ENCODE data around the gene RAB6B.

Gene RAB6B

DNA sequence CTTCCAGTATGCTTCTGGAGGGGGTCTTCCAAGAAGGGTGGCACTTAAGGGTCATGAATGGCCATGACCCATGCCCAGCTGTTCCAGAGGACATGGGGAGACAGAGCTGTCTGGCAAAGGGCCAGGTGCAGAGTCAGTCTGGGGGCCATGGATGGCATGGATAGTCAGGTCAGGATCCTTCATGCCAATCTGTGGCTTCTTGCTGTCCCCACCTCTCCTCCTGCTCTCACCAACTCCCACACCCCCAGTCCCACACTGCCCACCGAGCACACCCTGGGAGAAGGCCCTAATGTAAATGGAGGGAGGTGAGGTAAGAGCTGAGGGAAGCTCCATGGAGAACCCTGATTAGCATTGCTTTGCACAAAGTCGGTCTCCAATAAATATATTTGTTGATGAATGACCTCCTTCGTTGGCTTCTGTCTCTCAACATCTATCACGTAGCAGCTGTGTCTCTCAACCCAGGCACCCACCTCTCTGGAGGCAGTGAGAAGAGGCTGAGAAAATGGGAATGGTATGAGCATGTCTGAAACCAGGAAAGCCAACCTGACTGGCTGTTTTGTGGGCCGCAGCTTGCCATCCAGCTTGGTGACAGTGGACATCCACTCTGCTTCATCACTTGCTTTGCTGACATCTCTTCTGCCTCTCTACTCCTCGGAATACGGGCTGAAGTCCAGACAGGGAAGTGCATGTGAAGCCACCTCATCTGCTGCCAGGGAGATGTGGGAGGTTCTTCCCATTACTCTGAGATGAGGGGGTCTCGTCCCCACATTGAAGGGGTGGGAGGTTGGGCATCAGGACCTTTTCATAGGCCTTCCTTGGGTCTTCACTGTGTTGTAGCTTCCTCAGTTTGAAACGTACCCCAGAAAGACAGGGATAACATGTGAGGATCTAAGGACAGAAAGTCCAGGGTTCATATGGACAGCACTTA, 37.7 kb upstream of the RAB6B start:
- in situ Hi-C loops (cut with MboI; ENCODE audit: low sequenced_read_pairs) = loop anchor here (10.0 to 25.0 kb wide), 3 partner anchors 121 to 554 kb away; partner anchors contain the start of genes ANAPC13 and CEP63

DNA sequence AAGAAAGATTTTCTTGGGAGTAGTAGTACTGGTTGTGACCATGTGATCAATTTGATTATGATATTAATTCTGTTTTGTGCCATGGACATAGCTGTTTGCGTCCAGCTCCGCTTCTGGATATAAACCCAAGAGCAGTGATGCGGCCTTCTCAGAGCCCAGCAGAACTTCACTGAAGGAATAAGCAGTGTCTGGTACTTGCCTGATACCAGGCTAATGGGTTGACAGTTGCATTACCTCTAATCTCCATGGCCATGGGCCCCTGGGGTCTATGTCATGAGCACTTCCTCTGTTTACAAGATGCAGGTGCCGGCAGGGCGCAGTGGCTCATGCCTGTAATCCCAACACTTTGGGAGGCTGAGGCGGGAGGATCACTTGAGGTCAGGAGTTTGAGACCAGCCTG, 36.3 kb upstream of the RAB6B start:
- in situ Hi-C loops (cut with MboI; ENCODE audit: low sequenced_read_pairs) = loop anchor here (10.0 to 25.0 kb wide), 3 partner anchors 123 to 555 kb away; partner anchors contain the start of genes ANAPC13 and CEP63

DNA sequence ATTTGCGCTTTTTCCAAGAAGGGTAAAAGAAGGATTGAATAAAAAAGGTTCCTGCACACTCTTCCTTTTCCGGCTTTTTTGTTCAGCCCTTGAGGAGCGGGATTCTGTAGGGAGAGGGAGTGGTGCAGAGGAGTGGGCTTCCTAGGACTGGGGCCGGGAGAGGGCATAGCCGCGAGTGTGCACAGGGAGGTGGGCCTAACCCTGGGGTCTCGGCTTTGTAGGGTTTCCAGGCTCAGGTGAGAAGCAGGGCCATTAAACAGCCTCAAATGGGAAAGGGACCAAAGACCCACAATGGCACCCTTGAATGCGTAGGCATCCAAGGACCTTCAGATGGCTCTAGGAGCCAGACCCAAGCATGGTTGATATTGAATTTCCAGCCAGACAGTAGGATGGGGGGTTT, 35.4 kb upstream of the RAB6B start:
- in situ Hi-C loops (cut with MboI; ENCODE audit: low sequenced_read_pairs) = loop anchor here (10.0 to 25.0 kb wide), 3 partner anchors 124 to 556 kb away; partner anchors contain the start of genes ANAPC13 and CEP63

DNA sequence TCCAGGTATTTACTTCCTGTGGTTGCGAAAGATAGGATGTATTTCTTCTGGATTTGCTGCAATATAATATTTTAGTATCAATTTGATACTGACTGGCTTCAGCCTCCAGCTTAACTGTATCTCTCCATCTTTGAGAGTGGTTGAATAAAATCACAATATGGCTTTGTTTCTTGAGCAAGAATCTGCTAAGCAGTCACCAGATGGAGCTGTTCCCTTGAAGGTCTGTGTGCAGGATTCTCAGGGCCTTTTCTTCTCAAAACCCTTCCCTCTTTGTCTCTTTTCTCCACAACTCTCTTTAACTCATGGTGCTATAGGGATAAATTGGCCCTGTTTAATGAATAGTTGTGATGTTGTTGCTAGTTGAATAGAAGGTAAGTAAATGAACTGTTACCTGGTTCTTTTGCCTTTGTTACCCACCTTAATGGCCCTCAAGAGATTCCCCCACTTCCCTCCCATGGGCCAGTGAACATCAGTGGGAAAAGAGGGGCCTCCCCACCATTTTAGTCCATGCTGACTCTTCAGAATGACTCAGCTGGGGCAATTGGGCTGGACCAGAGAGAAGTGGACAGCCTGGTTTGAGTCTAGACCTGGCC, 34.8 kb upstream of the RAB6B start:
- in situ Hi-C loops (cut with MboI; ENCODE audit: low sequenced_read_pairs) = loop anchor here (10.0 to 25.0 kb wide), 3 partner anchors 124 to 557 kb away; partner anchors contain the start of genes ANAPC13 and CEP63

DNA sequence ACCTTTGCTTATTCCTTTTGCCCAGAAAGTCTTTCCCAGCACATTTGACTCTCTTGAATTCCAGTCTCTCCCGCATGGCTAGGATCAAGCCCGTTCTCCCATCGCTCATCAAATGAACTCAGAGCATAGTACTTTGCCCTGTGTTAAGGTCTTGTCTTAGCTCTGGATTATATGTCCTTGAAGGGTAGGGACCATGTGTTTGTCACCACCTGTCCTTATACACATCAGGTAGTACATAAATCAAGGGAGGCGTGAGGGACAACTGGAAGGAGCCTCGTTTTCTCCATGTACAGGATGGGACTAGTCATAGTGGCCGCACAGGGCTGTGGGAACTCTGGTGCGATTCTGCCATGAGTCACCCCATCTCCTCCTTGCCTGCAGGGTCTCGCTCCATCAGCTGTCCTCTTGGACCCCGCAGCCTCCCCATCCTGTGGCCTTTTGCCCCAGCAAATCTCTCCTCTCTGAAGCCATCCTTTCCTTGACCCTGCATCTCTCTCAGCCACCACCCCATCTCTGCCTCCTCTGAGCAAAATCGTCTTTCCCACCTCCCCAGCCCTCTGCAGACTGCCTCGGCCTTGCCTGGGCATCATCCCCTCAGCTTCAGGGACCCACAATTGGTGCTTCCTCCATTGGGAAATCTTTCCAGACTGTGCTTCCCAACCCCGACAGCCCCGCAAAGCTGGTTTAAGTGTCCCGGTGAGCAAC, 33.4 kb upstream of the RAB6B start:
- in situ Hi-C loops (cut with MboI; ENCODE audit: low sequenced_read_pairs) = loop anchor here (25.0 kb wide), 2 partner anchors 258 to 558 kb away; partner anchors contain the start of genes ANAPC13 and CEP63

DNA sequence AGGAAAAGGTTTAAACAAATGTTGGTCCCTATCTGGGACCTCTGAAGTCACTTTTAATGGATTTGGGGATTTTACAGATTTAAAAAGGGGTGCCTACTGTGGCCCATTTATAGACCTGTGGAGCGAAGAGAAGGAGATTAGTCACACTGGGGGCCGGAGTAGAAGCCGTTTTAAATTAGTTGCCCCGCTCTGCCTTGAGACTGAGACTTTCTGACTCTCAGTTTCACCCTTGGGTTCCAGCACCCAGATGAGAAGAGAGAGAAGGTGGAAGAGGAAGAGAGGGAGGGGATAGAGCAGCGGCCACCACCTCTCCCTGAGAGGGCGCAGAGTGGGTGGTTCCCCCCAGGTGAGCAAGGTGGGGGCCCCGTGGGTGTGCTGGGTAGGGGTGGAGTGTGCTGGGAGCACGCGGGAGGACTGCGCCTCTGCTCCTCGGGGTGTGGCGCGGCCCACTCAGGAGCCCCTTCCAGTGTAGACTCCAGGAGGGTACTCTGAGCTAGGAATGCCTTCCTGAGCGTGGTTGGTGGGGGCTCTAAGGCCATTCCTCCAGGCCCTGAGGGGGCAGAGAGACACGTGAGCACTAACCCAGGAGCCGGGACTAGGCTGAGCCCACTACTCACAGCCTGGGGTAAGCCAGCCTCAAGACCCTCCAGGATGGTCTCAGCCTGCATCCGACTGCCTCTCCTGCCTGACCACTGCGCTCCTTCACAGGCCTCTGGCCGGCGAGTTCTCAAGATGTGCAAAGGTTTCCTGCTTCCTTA, 32.6 kb upstream of the RAB6B start:
- in situ Hi-C loops (cut with MboI; ENCODE audit: low sequenced_read_pairs) = loop anchor here (25.0 kb wide), 2 partner anchors 259 to 559 kb away; partner anchors contain the start of genes ANAPC13 and CEP63

DNA sequence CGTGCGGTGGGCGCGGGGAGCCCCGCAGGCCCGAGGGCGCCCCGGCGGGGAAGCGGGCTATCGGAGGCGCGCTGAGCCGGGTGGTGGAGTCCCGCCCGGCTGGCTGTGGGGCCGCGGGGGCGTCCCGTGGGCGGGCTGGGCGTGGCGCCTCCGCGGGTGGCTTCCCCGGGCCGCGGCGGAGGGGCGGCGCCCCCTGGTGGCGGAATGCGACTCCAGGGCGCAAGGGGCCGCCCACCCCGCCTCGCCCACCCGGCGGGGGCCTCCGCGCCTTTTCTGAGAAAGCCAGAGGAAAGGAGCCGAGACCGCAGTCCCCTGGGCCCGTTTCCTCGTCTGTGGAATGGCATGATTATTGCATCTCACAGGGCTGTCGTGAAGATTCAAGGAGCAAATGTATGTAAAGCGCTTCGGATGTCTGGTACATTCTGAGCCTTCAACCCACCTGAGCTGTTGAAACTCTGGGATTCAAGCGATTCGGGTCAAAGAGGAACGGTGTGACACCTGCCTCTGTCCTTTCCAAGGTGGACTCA, 31.9 kb upstream of the RAB6B start:
- in situ Hi-C loops (cut with MboI; ENCODE audit: low sequenced_read_pairs) = loop anchor here (25.0 kb wide), 2 partner anchors 260 to 560 kb away; partner anchors contain the start of genes ANAPC13 and CEP63

DNA sequence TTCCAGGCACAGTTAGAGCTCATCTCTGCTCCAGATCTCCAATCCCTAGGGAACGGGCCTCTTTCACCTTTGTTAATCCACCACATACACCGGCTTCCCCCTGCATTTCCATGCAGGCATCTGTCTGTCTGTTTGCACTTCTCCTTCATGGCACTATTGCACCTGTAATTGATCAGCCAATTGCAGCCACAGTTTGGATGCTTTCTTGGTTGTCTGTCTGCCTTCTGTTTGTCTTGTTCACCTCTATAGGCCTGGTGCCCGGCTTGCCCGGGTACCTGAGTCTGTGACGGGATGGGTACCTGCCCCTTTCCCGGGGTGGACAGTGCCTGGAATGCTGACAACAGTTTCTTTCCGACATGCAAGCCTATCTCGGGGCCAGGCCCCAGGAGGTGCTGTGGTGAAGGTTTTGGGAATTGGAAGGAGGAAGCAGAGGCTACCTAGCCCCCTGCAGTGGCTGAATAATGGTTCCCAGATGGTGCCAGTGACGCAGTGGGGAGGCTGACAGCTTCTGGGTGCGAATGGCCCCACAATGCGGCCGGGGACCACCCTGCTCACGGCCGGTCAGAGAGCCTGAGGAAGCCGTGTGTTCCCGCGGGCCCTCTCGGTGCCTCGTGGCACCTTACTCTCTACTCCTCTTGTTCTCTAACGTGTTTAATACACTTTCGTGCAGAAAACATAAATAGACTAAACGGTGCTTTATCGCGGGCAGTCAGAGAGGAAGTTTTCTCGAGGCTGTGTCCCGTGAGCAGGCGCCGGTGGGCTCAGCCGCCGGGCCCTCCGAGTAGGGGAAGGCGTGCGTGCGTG, 31.3 kb upstream of the RAB6B start:
- in situ Hi-C loops (cut with MboI; ENCODE audit: low sequenced_read_pairs) = loop anchor here (25.0 kb wide), 2 partner anchors 260 to 560 kb away; partner anchors contain the start of genes ANAPC13 and CEP63

DNA sequence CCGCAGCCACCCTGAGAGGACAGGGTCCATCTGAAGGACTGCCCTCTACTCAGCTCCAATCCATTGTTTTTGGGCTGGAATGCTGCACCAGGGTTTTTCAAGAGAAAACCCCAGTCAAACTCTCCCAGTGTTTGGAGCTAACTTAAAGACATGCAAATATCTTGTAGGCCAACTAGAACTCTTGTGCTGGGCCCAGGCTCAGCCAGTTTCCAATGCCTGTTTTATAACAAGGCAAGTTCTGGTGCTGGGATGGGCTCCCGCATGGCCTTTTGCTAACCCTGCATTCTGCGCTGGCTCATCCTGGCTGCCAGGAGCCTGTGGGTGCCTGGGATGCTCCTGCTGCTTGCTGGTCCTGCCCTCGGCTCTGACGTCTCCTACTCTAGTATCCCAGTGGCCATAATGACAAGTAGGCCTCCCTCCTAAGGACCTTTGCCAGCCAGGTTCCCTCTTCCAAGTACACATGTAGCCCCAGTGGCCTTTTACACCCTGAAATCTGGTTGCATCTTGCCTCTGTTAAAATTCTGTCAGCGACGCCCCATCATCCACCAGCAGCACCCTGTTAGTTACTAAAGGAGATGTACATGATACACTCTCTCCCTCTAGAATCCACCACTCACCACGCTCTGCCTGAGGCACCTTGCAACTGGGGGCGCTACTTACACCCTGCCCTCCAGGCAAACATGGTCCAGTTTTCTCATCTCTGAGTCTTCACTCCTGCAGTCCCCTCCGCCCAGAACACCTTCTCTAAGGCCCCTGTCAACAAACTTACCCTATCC, 30.5 kb upstream of the RAB6B start:
- in situ Hi-C loops (cut with MboI; ENCODE audit: low sequenced_read_pairs) = loop anchor here (25.0 kb wide), 2 partner anchors 261 to 561 kb away; partner anchors contain the start of genes ANAPC13 and CEP63

DNA sequence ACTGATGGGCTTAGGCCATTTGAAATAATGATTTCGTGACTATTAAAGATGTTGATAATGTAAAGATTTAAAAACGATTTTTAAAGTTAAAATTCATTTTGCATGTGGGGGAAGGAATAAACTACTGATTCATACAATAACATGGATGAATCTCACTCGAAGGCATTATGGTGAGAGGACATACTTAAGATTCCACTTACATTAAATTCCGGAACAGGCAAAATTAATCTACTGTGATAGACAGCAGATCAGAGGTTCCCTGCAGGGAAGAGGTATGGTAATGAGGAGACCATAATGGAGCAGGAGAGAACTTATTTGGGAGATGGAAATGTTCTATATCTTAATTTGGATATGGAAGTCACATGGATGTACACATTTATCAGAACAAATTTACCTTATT, 28.4 kb upstream of the RAB6B start:
- in situ Hi-C loops (cut with MboI; ENCODE audit: low sequenced_read_pairs) = no loop called here

DNA sequence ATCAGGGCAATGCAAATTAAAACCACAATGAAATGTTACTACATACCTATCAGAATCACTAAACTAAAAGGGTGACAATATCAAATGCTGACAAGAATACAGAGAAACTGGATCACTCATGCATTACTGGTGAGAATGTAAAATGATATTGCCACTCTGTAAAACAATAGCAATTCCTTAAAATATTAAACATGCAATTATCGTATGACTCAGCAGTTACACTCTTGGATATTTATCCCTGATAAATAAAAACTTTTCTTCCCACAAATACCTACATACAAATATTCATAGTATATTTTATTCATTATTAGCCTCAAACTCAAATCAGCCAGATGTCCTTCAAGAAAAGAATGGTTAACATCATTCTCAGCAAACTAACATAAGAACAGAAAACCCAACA, 25.9 kb upstream of the RAB6B start:
- in situ Hi-C loops (cut with MboI; ENCODE audit: low sequenced_read_pairs) = no loop called here

DNA sequence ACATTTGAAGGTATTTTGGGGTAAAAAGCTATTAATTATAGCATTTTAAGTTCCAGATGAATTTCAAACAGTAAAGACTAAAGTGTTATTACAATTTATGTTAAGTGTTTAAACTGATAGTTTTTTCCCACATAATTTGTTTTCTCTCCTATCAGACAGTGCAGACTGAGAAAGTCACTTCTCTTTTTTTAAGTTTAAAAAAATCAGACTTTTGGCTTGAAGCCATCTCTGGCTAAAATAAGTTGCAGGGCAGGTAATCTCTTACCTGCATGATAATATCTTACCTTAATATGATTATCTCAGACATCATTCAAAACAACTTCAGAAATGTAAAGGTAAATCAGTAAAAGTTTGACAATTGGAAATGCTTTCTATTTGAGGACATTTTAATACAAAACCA, 21.5 kb upstream of the RAB6B start:
- in situ Hi-C loops (cut with MboI; ENCODE audit: low sequenced_read_pairs) = loop anchor here (10.0 kb wide), 1 partner anchor 92 kb away; no protein-coding TSS in a partner anchor

DNA sequence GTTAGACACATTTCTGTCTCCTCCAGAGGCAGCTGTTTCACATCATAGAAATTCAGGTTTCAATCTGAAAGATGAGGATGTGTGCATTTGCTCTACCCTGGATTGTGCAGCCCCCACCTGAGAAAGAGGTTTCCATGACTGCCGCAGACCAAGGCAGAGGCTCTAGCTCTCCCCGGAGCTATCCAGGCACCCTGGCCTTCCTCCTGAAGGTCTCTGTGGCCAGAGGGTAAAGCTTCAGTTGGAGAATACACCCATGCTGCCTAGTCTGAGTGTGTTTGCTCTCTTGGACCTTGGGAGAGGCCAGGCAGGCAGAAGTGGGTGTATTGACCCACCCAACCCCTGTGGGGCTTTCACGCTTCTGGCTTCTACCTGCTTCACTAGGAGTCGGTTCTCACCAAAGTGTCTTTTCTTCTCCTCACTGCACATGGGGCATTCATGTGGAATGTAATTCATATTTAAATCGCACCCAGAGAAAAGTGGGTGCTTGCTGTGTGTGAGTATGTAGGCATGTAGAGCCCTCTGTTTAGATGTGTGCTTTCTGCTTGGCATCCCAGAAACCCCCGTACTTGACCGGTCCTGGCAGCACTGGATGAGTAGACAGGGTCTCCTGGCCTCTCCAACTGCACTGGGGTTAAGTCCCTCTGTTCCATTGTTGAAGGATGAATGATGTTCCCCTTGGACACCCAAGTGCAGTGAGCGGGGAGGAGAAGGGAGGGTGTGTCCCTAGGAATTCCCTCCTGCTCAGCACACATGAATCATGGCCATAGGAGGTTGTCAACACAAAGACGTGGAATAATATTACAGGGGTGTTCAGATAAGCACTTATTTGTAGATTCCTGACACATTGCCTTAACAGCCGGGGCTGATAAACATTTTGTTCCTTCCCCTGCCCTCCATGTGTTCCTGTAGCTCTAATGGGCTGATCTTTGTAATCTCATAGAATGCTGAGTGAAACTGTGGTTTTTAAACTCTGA, 20.3 kb upstream of the RAB6B start:
- in situ Hi-C loops (cut with MboI; ENCODE audit: low sequenced_read_pairs) = loop anchor here (10.0 kb wide), 1 partner anchor 91 kb away; no protein-coding TSS in a partner anchor

DNA sequence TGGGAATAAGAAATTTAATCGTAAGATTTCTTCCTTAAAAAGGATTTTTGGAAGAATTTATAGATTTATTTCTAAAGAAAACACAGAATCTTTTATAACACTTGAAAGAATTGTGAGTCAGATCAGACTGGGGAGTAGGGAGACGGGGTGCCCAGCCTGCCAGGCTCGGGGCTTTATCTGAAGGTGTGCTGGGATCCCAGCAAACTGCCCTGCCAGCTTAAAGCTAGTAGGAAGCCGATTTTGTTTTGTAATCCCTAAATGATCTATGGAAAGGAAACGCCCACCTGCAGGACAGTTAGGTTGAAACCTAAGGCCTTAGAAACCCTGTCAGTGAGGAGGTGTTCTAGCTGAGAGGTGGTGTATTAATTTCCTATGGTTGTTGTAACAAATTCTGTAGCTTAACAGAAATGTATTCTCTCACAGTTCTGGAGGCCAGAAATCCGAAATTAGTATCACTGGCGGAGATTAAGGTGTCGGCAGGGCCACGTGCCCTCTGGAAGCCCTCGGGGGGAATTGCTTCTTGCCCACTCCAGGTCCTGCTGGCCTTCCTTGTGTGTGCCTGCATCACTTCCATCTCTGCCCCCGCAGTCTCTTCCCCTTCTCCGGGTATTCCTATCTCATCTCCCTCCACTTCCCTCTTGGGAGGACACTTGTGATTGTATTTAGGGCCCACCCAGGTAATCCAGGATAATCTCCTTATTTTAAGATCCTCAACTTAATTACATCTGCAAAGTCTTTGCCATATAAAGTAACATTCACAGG, 19.3 kb upstream of the RAB6B start:
- in situ Hi-C loops (cut with MboI; ENCODE audit: low sequenced_read_pairs) = loop anchor here (10.0 kb wide), 1 partner anchor 90 kb away; no protein-coding TSS in a partner anchor

DNA sequence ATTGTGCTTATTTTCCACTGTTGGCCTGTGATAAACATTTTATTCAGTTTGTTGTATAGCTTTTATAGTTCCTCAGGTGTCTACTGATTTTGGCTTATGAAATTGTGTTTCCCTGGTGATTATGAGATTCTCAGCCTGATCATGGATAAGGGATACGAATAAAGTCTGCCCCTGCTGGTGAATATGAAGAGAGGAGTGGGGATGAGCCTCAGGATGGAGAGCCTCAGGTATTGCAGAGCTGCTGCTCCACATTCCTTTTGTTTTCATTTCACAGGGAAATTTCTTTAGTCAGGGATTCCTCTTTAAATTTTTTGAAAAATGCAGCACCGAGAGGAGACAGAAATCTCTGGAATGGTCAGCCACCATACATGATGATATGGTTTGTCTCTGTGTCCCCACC, 14.7 kb upstream of the RAB6B start:
- in situ Hi-C loops (cut with MboI; ENCODE audit: low sequenced_read_pairs) = loop anchor here (10.0 kb wide), 1 partner anchor 86 kb away; no protein-coding TSS in a partner anchor

DNA sequence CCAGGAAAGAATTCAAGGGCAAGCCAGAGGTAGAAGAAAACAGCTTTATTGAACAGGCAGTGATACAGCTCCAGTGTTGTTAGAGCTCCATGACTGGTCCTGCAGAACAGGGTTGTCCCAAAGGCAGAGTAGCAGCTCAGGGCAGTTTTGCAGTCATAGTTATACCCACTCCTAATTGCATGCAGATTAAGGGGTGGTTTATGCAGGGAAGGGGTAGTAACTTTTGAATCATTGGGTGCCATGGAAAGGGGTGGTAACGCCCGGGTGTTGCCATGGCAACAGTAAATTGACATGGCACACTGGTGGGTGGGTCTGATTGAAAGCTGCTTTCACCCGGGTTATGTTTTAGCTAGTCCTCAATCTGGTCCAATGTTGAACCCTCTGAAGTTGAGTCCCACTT, 9.7 kb upstream of the RAB6B start:
- in situ Hi-C loops (cut with MboI; ENCODE audit: low sequenced_read_pairs) = no loop called here
